Measurements from ENCODE around the gene ALOX5. TPM values are rescaled to one million over a fixed set of nuclear protein-coding genes. Genes with fewer than 3 reads are reported as not detected.

The ALOX5 gene
- total and polyA plus RNA-seq, 2 donors (not counting 1 experiment from before 2014, with no cell fraction given) = 354 to 888 TPM

DNA sequence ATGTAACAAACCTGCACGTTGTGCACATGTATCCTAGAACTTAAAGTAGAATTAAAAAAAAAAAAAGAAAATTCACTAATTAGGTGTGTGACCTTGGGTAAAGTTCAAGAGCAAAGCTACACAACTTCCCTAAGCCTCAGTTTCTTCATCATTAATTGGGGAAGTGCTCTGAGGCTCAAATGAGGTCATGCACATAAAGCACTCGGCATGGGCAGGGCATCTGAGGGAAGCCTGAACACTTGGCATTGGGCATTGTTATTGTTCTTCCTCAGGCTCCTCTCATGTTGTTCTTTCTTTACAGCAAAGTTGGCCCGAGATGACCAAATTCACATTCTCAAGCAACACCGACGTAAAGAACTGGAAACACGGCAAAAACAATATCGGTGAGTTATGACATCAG lies 21.5 kb downstream of the ALOX5 start:
- no peak overlapping the region for H3K9ac ChIP-seq (ENCODE audit: low read length)
- no peak overlapping the region for H3K4me3 ChIP-seq (ENCODE audit: control extremely low read depth in 1 of 5, extremely low read depth in 1 of 5, insufficient read depth in 1 of 5, low read depth in 2 of 5, low read length in 4 of 5)
- no peaks in the 10 kb centered on the region for H3K4me1 ChIP-seq (ENCODE audit: control insufficient read depth in 2 of 2, insufficient read depth in 2 of 2, low read length in 2 of 2)
- H3K9me3 ChIP-seq (ENCODE audit: control extremely low read depth in 1 of 3, control insufficient read depth in 2 of 3, insufficient read depth in 1 of 3, low read length in 2 of 3) = peaks cover 0 to 2% (median 0%) of the 10 kb centered on the region in 3 donors
- no peak overlapping the region for H2AFZ ChIP-seq (ENCODE audit: insufficient read depth, low read depth, low read length, poor library complexity, severe bottlenecking)
- Mint-ChIP-seq H3K4me3 (no peak overlapping the region), H3K4me1 (peaks cover 5% of the 10 kb centered on the region), H3K27ac (no peak overlapping the region), H3K9me3 (ENCODE audit: insufficient read depth) (no peaks in the 10 kb centered on the region), H3K27me3 (no peaks in the 10 kb centered on the region)
- intact Hi-C loops (cut with micrococcal nuclease) = no loop called here
- DNase-seq = no peak
- H3K4me2 ChIP-seq (replicated peaks; ENCODE audit: low read depth, low read length, poor library complexity, severe bottlenecking) = no peak overlapping the region
- WGBS (ENCODE audit: insufficient coverage) = 99% methylated on average over 6 of the region's 7 CpGs
- ATAC-seq (ENCODE audit: low read depth) = no peak
- H3K27ac ChIP-seq (ENCODE audit: low read length in 2 of 2) = no peak overlapping the region
- ChIA-PET POLR2A (no interaction called here), CTCF (no interaction called here)
- H3K27me3 ChIP-seq (replicated peaks in 1 of 4; ENCODE audit: control extremely low read depth in 1 of 4, control insufficient read depth in 3 of 4, insufficient read depth in 4 of 4, low read length in 3 of 4) = no peaks in the 10 kb centered on the region
- no peak for TF ChIP-seq EZH2 (IDR thresholded peaks at IDR 0.05; ENCODE audit: borderline replicate concordance, insufficient read depth, low read depth, low read length, poor library complexity, severe bottlenecking)
- TF ChIP-seq, protein P1, sequence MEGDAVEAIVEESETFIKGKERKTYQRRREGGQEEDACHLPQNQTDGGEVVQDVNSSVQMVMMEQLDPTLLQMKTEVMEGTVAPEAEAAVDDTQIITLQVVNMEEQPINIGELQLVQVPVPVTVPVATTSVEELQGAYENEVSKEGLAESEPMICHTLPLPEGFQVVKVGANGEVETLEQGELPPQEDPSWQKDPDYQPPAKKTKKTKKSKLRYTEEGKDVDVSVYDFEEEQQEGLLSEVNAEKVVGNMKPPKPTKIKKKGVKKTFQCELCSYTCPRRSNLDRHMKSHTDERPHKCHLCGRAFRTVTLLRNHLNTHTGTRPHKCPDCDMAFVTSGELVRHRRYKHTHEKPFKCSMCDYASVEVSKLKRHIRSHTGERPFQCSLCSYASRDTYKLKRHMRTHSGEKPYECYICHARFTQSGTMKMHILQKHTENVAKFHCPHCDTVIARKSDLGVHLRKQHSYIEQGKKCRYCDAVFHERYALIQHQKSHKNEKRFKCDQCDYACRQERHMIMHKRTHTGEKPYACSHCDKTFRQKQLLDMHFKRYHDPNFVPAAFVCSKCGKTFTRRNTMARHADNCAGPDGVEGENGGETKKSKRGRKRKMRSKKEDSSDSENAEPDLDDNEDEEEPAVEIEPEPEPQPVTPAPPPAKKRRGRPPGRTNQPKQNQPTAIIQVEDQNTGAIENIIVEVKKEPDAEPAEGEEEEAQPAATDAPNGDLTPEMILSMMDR (IDR thresholded peaks at IDR 0.05) = no peak
- peaks cover 11 to 47% of the 10 kb centered on the region in 2 experiments for H3K36me3 ChIP-seq (replicated peaks in 1 of 2; ENCODE audit: control extremely low read depth in 1 of 2, control insufficient read depth in 1 of 2, extremely low read depth in 1 of 2, insufficient read depth in 2 of 2, low read length in 1 of 2)
- peaks cover 3% of the 10 kb centered on the region for H4K20me1 ChIP-seq (ENCODE audit: control insufficient read depth, insufficient read depth, low read length, poor library complexity, severe bottlenecking)
- peaks cover 15% of the 10 kb centered on the region for H3K79me2 ChIP-seq (ENCODE audit: control insufficient read depth, insufficient read depth, low read length)

DNA sequence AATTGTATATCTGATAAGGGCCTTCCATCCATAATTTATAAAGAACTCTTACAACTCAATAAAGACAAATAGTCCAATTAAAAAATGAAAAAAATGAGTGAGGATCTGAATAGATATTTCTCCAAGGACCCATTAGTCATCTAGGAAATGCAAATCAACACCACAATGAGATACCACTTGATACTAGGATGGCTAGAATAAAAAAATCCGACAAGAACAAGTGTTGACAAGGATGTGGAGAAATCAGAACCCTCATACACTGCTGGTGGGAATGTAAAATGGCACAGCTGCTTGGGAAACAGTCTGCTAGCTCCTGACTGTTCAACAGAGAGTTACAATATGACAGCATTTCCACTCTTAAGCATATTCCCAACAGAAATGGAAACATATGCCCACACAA lies 24.6 kb downstream of the ALOX5 start:
- H3K4me3 Mint-ChIP-seq = no peak overlapping the region
- Histone ChIP-seq H3K27me3 (replicated peaks in 1 of 4; ENCODE audit: control extremely low read depth in 1 of 4, control insufficient read depth in 3 of 4, insufficient read depth in 4 of 4, low read length in 3 of 4) (no peaks in the 10 kb centered on the region), H3K4me1 (ENCODE audit: control insufficient read depth in 2 of 2, insufficient read depth in 2 of 2, low read length in 2 of 2) (peaks cover 9 to 15% of the 10 kb centered on the region in 2 donors), H3K9ac (ENCODE audit: low read length) (no peak overlapping the region), H3K4me3 (ENCODE audit: control extremely low read depth in 1 of 5, extremely low read depth in 1 of 5, insufficient read depth in 1 of 5, low read depth in 2 of 5, low read length in 4 of 5) (no peak overlapping the region), H3K9me3 (ENCODE audit: control extremely low read depth in 1 of 3, control insufficient read depth in 2 of 3, insufficient read depth in 1 of 3, low read length in 2 of 3) (peaks cover 0 to 2% (median 0%) of the 10 kb centered on the region in 3 donors), H4K20me1 (ENCODE audit: control insufficient read depth, insufficient read depth, low read length, poor library complexity, severe bottlenecking) (peaks cover 16% of the 10 kb centered on the region), H3K36me3 (replicated peaks in 1 of 2; ENCODE audit: control extremely low read depth in 1 of 2, control insufficient read depth in 1 of 2, extremely low read depth in 1 of 2, insufficient read depth in 2 of 2, low read length in 1 of 2) (peaks cover 11 to 69% of the 10 kb centered on the region in 2 experiments), H3K27ac (ENCODE audit: low read length in 2 of 2) (peak overlapping the region in 1 of 2 donors; percentile 45), H3K79me2 (ENCODE audit: control insufficient read depth, insufficient read depth, low read length) (peaks cover 31% of the 10 kb centered on the region), H2AFZ (ENCODE audit: insufficient read depth, low read depth, low read length, poor library complexity, severe bottlenecking) (no peak overlapping the region), H3K4me2 (replicated peaks; ENCODE audit: low read depth, low read length, poor library complexity, severe bottlenecking) (no peak overlapping the region)
- ATAC-seq (ENCODE audit: low read depth) (no peak), DNase-seq (no peak)
- POLR2A ChIA-PET = no interaction called here
- peaks cover 24% of the 10 kb centered on the region for H3K4me1 Mint-ChIP-seq
- H3K27me3 Mint-ChIP-seq = no peaks in the 10 kb centered on the region
- CTCF ChIA-PET = interaction anchor here (1.3 kb wide), 1 partner anchor 149 kb away, joined by 6 read pairs; no protein-coding TSS in a partner anchor
- intact Hi-C loops (cut with micrococcal nuclease) = no loop called here
- no peaks in the 10 kb centered on the region for H3K9me3 Mint-ChIP-seq (ENCODE audit: insufficient read depth)
- TF ChIP-seq, protein P1 (IDR thresholded peaks at IDR 0.05) = no peak
- TF ChIP-seq EZH2 (IDR thresholded peaks at IDR 0.05; ENCODE audit: borderline replicate concordance, insufficient read depth, low read depth, low read length, poor library complexity, severe bottlenecking) = no peak
- no peak overlapping the region for H3K27ac Mint-ChIP-seq
- no CpG with 5 or more reads among the region's 1 CpG for WGBS (ENCODE audit: insufficient coverage)
